ENCODE data around the gene ARID5B.

- TF ChIP-seq CTCF (IDR thresholded peaks at IDR 0.05) = no peak
- TF ChIP-seq ZFX (IDR thresholded peaks at IDR 0.05; ENCODE audit: borderline replicate concordance) = no peak
These were observed 100.4 kb downstream of the ARID5B start for GRCh38 chr10:62001898-62002297.
